ENCODE measurements around the gene INO80E. TPM values are rescaled to one million over a fixed set of nuclear protein-coding genes. Genes with fewer than 3 reads are reported as not detected.

The INO80E gene, protein sequence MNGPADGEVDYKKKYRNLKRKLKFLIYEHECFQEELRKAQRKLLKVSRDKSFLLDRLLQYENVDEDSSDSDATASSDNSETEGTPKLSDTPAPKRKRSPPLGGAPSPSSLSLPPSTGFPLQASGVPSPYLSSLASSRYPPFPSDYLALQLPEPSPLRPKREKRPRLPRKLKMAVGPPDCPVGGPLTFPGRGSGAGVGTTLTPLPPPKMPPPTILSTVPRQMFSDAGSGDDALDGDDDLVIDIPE
- total RNA-seq, result 21.0 and 28.1 TPM in 2 replicates

DNA sequence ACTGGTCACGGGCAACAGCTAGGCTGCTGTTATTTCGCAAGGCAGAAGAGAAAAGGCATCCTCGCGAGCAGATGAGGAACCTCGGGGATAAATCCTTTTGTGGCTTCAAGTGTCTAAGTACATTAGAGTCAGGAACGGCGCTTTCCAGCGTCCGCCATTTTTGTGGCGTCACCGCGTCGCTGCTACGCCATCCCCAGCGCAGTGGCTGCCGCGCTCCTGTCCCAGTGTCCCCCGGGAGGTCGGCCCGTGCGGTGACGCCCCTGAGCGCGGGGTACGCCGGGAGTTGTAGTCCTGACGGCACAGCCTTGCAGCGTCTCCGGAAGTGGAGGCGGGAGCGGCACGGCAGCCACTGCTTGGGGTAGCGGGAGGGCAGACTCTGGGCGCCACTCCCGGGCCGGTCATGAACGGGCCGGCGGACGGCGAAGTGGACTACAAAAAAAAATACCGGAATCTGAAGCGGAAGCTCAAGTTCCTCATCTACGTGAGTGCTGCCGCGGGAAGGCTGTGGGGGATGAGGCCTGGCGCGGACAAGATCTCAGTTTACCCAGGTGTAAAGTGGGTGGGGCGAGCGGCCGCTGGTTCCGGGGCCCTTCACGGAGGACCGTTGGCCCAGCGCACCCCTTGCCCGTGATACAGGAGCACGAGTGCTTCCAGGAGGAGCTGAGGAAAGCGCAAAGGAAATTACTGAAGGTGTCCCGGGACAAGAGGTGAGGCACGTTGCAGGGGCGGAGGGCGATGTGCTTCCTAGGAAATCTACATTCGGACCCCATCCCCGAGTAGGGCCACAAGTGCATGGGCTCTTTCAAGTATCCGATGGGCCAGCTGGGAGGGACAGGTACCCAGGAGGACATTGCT is at the start of gene INO80E:
TSS of gene INO80E (plus strand) at position 331 of the 855 bp plus-strand sequence. CDS start at position 401, 70 bp downstream.

GRCh38 chr16:29961479-29962343 is 34.3 kb upstream of the INO80E start, which contains the start of gene TMEM219:
TMEM219 (plus strand) TSS chr16:29962079; CDS start chr16:29963144, 1,065 bp downstream.

DNA sequence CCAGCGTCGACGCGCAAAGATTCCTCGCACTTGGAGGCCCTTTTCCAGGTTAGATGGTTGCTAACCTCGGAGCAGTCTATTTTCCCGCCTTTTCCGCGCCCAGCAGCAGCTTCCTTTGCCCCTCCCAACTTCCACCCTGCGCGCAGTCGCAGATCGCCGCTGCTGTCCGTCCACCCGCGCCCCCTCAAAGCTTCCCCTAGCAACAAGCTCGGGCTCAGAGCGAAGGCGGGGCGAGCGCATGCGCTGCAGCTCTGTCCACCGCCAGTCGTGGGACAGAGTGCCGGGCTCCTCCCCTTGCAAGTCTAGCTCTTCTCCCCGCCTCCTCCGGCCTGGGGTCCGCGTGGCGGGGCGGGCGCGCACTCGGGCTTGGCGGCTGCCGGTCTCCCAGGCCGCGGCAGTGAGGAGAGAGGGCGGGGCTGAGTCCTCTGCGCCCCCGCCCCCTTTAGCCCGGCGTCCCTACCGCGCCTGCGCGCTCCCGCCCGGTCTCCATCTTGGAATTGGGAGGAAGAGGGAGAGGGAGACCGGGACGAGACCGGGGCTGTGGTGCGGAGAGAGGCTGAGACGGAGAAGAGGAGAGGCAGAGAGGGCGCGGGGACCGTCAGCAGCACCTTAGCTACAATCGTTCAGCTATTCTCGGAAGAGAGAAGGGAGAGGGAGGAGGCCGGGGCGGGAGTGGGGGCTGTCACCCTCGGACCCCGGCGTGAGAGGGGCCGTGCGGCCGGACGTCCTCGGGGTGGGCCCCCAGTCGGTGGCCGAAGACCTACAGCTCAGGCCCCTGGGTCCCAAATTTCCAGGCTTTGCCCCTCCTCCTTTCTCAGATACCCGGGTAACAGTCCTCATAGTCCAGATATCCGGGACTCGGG is 22.4 kb upstream of the INO80E start, which contains the start of gene TAOK2:
TSS of gene TAOK2 (plus strand) at position 485 of the 863 bp plus-strand sequence. CDS start 3,905 bp downstream, outside the sequence.

GRCh38 chr16:29995324-29995910 is 624 bp upstream of the INO80E start, which contains the start of gene HIRIP3:
HIRIP3 (minus strand) TSS chr16:29995617; CDS start chr16:29995605, 12 bp downstream.

GRCh38 chr16:30010844-30011713 is 15.0 kb downstream of the INO80E start, which contains the start of gene DOC2A:
DOC2A (minus strand) TSS chr16:30011027; CDS start chr16:30010222, 805 bp downstream.

DNA sequence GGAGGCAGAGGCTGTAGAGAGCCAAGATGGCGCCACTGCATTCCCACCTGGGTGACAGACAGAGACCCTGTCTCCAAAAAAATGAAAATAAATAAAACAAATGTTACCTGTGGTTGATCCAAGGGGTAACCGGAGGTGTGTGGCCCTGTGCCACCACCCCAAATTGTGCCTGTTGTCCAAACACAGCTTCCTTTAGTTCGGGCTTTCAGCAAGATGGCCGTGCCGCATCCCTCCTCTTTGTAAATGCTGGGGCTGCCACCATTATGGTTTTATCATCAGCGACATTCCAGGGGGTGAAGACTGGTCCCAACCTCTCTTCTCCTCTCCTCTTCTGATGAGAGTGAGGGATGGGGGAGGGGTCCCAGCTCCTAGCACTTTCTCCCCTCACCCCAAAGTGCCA is 26.8 kb downstream of the INO80E start, which contains the start of gene C16orf92:
TSS of gene C16orf92 (plus strand) at position 312 of the 400 bp plus-strand sequence. CDS start 143 bp downstream, outside the sequence.

GRCh38 chr16:30030841-30031413 is 34.9 kb downstream of the INO80E start, which contains the start of gene TLCD3B:
TLCD3B (minus strand) TSS chr16:30031271; CDS start chr16:30030527, 744 bp downstream.

Other genes starting within 250 kb of the INO80E start
- not detected in 2 replicates for gene ZG16, start 218.0 kb upstream of the INO80E start, total RNA-seq
- 13.7 and 14.5 TPM in 2 replicates for gene KIF22, start 205.5 kb upstream of the INO80E start, total RNA-seq
- 135 and 146 TPM in 2 replicates for gene MAZ, start 189.7 kb upstream of the INO80E start, total RNA-seq
- gene PRRT2, start 184.0 kb upstream of the INO80E start, total RNA-seq, result not detected in 2 replicates
- 18.3 and 24.3 TPM in 2 replicates for gene PAGR1, start 180.1 kb upstream of the INO80E start, total RNA-seq
- gene MVP, start 175.8 kb upstream of the INO80E start, total RNA-seq, result 104 and 244 TPM in 2 replicates
- gene CDIPT, start 133.0 kb upstream of the INO80E start, total RNA-seq, result 62.4 and 65.3 TPM in 2 replicates
- gene SEZ6L2, start 96.7 kb upstream of the INO80E start, total RNA-seq, result 5.3 and 8.7 TPM in 2 replicates
- gene ASPHD1, start 95.8 kb upstream of the INO80E start, total RNA-seq, result 1.7 and 8.9 TPM in 2 replicates
- gene KCTD13, start 70.0 kb upstream of the INO80E start, total RNA-seq, result 14.2 and 15.3 TPM in 2 replicates
- 66.7 and 80.6 TPM in 2 replicates for gene TMEM219, start 34.2 kb upstream of the INO80E start, total RNA-seq
- gene TAOK2, start 22.4 kb upstream of the INO80E start, total RNA-seq, result 25.2 and 28.7 TPM in 2 replicates
- 5.1 and 10.2 TPM in 2 replicates for gene HIRIP3, start 624 bp upstream of the INO80E start, total RNA-seq
- gene DOC2A, start 14.8 kb downstream of the INO80E start, total RNA-seq, result 0.72 TPM in 1 of 2 replicates, not detected in the other
- not detected in 2 replicates for gene C16orf92, start 27.0 kb downstream of the INO80E start, total RNA-seq
- gene TLCD3B, start 35.0 kb downstream of the INO80E start, total RNA-seq, result not detected in 2 replicates
- 688 and 703 TPM in 2 replicates for gene ALDOA, start 69.5 kb downstream of the INO80E start, total RNA-seq
- 146 and 274 TPM in 2 replicates for gene PPP4C, start 79.8 kb downstream of the INO80E start, total RNA-seq
- gene TBX6, start 95.7 kb downstream of the INO80E start, total RNA-seq, result 0.48 and 1.1 TPM in 2 replicates
- 9.6 and 9.9 TPM in 2 replicates for gene YPEL3, start 100.0 kb downstream of the INO80E start, total RNA-seq
- 1.9 and 5.1 TPM in 2 replicates for gene GDPD3, start 117.3 kb downstream of the INO80E start, total RNA-seq
- gene MAPK3, start 127.0 kb downstream of the INO80E start, total RNA-seq, result 10.7 and 14.0 TPM in 2 replicates
- gene CORO1A, start 187.4 kb downstream of the INO80E start, total RNA-seq, result 1.3 and 2.9 TPM in 2 replicates
- gene BOLA2B, start 197.4 kb downstream of the INO80E start, total RNA-seq, result 276 and 284 TPM in 2 replicates
- 28.9 and 49.7 TPM in 2 replicates for gene SLX1A, start 197.6 kb downstream of the INO80E start, total RNA-seq
- 3.6 and 4.3 TPM in 2 replicates for gene SULT1A3, start 203.0 kb downstream of the INO80E start, total RNA-seq

Data from tracheal epithelial cell (primary cell).